Loucy (cell line): ENCODE results near the gene NFKB1.

Experiments
- H2AFZ ChIP-seq: fragments of 200-600 bp; sonication (generic); 2 replicates; pipeline ENCODE4 v1.6.0; 2016; ENCODE audit warnings: antibody characterized with exemption, mild to moderate bottlenecking, low read length, moderate library complexity
- H3F3A ChIP-seq: fragments of 200-600 bp; 2 replicates; pipeline ENCODE4 v1.6.0; 2016; ENCODE audit warnings: antibody characterized with exemption, low read depth, mild to moderate bottlenecking
- H3K27me3 ChIP-seq: fragments of 200-600 bp; sonication (generic); 2 replicates; pipeline ENCODE4 v1.6.1; 2014; ENCODE audit warnings: low read length, mild to moderate bottlenecking; ENCODE audit not compliant: insufficient read depth, poor library complexity, severe bottlenecking
- H3K36me3 ChIP-seq: fragments of 200-600 bp; sonication (generic); 2 replicates; pipeline ENCODE4 v1.6.1; 2016; ENCODE audit warnings: low read length; ENCODE audit not compliant: insufficient read depth
- H3K4me1 ChIP-seq: fragments of 200-600 bp; sonication (generic); 2 replicates; pipeline ENCODE4 v1.5.1; 2014; ENCODE audit warnings: low read length, mild to moderate bottlenecking; ENCODE audit not compliant: insufficient read depth, poor library complexity, severe bottlenecking
- H3K4me2 ChIP-seq: fragments of 200-600 bp; sonication (generic); 2 replicates; pipeline ENCODE4 v1.6.0; 2014; ENCODE audit warnings: antibody characterized with exemption, low read length, low read depth, mild to moderate bottlenecking; ENCODE audit not compliant: poor library complexity, severe bottlenecking
- H3K4me3 ChIP-seq: fragments of 200-600 bp; sonication (generic); 2 replicates; pipeline ENCODE4 v1.5.1; 2014; ENCODE audit warnings: low read length, mild to moderate bottlenecking, mixed read lengths; ENCODE audit not compliant: poor library complexity, severe bottlenecking
- H3K79me2 ChIP-seq: fragments of 200-600 bp; sonication (generic); 2 replicates; pipeline ENCODE4 v1.6.1; 2014; ENCODE audit warnings: low read length; ENCODE audit not compliant: insufficient read depth
- H3K9ac ChIP-seq: fragments of 200-600 bp; sonication (generic); 2 replicates; pipeline ENCODE4 v1.6.0; 2014; ENCODE audit warnings: mild to moderate bottlenecking, low read depth, low read length, moderate library complexity; ENCODE audit not compliant: poor library complexity, severe bottlenecking
- H3K9me2 ChIP-seq: fragments of 200-600 bp; sonication (generic); replicated peaks from 2 replicates; pipeline ENCODE4 v1.6.1; 2016; ENCODE audit warnings: low read depth, low read length, mixed read lengths
- H3K9me3 ChIP-seq: fragments of 200-600 bp; sonication (generic); 2 replicates; pipeline ENCODE4 v1.6.1; 2014; ENCODE audit warnings: mild to moderate bottlenecking, antibody characterized with exemption, low read length, low read depth; ENCODE audit not compliant: insufficient read depth
- H4K20me1 ChIP-seq: fragments of 200-600 bp; sonication (generic); 2 replicates; pipeline ENCODE4 v1.6.0; 2014; ENCODE audit warnings: antibody characterized with exemption, low read length, mild to moderate bottlenecking; ENCODE audit not compliant: insufficient read depth, poor library complexity, severe bottlenecking
- CTCF ChIP-seq: fragments of 200-600 bp; sonication (generic); conservative IDR thresholded peaks from 2 replicates; pipeline ENCODE4 v1.5.1; 2014; ENCODE audit warnings: mild to moderate bottlenecking, antibody characterized with exemption, low read length
- EZH2phosphoT487 ChIP-seq: fragments of 200-600 bp; IDR thresholded peaks from 2 replicates; pipeline ENCODE4 v1.6.1; 2018; ENCODE audit warnings: antibody characterized with exemption, mild to moderate bottlenecking, moderate library complexity, borderline replicate concordance

Gene NFKB1

GRCh38 chr4:102623622-102624021 is 122.5 kb downstream of the NFKB1 start:
- no peaks in the 10 kb centered on the region for H3K36me3 ChIP-seq
- TF ChIP-seq CTCF = peak; percentile 44
- no peak for TF ChIP-seq EZH2phosphoT487
- no peak overlapping the region for H3K4me2 ChIP-seq
- no peak overlapping the region for H3K9ac ChIP-seq
- no peak overlapping the region for H2AFZ ChIP-seq
- no peaks in the 10 kb centered on the region for H3K9me3 ChIP-seq
- H3K27me3 ChIP-seq = no peaks in the 10 kb centered on the region
- no peaks in the 10 kb centered on the region for H3K9me2 ChIP-seq
- no peaks in the 10 kb centered on the region for H4K20me1 ChIP-seq
- H3K4me1 ChIP-seq = peaks cover 14% of the 10 kb centered on the region
- no peaks in the 10 kb centered on the region for H3K79me2 ChIP-seq
- H3K4me3 ChIP-seq = no peak overlapping the region
- no peaks in the 10 kb centered on the region for H3F3A ChIP-seq

GRCh38 chr4:102624505-102624904 is 123.3 kb downstream of the NFKB1 start:
- Histone ChIP-seq H2AFZ (no peak overlapping the region), H4K20me1 (no peaks in the 10 kb centered on the region), H3K9me2 (no peaks in the 10 kb centered on the region), H3K4me2 (no peak overlapping the region), H3K9ac (no peak overlapping the region), H3K36me3 (no peaks in the 10 kb centered on the region), H3K79me2 (no peaks in the 10 kb centered on the region), H3K9me3 (no peaks in the 10 kb centered on the region), H3K4me3 (no peak overlapping the region), H3K4me1 (peaks cover 14% of the 10 kb centered on the region), H3F3A (no peaks in the 10 kb centered on the region), H3K27me3 (no peaks in the 10 kb centered on the region)
- TF ChIP-seq CTCF (no peak), EZH2phosphoT487 (no peak)

- Histone ChIP-seq H3K4me3 (peak overlapping the region; percentile 72), H3K4me2 (peak overlapping the region; percentile 80), H3K79me2 (no peaks in the 10 kb centered on the region), H3K36me3 (no peaks in the 10 kb centered on the region), H3K9ac (peak overlapping the region; percentile 67), H4K20me1 (no peaks in the 10 kb centered on the region), H3F3A (no peaks in the 10 kb centered on the region), H3K27me3 (no peaks in the 10 kb centered on the region), H2AFZ (peak overlapping the region; percentile 95), H3K4me1 (peaks cover 14% of the 10 kb centered on the region), H3K9me3 (no peaks in the 10 kb centered on the region), H3K9me2 (no peaks in the 10 kb centered on the region)
- TF ChIP-seq CTCF (peak; percentile 59), EZH2phosphoT487 (no peak)
These were observed 124.2 kb downstream of the NFKB1 start for GRCh38 chr4:102625232-102625930.
